ENCODE results near the gene RASEF. TPM values are rescaled to one million over a fixed set of nuclear protein-coding genes. Genes with fewer than 3 reads are reported as not detected.

The RASEF gene
- total and polyA plus RNA-seq, 2 of the 4 experiments (the other 2 are of a cell fraction), result under 0.01 to 0.05 TPM

DNA sequence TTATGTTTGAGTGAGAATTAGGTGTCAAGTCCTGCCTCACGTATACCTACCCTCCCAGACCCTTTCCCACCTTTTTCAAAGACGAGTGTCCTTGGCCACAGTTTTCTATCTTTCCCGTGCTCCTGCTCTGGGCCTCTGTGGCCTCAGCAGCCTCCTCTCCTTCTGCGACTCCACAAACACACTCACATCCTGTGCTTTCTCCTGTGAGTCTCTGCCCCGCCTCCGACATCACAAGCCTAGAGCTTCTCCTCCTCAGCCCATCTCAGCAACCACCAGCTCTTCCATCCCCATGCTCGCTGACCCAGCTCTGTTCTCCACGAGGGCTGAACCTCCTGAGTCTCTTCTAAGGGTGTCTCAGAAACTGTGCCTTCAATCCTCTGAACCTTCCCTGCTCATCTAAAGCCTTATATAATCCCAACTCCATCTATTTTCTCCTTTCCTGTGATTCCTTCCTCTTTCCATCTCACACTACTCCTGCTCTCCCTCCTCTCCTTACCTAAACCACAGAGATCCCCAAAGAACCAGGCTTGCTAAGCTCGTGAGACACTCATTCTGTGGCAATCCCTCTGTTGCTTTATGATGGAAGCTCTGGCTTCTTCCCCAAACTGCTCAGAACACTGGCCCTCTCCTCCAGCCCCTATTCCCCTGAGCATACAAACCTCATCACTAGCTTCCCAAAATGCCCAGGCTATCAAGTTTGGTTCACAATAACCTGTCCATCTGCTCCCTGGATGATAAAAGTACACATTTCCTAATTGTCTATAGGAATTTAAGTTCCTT lies 55.2 kb downstream of the RASEF start (continued):
- TF ChIP-seq, protein P1, sequence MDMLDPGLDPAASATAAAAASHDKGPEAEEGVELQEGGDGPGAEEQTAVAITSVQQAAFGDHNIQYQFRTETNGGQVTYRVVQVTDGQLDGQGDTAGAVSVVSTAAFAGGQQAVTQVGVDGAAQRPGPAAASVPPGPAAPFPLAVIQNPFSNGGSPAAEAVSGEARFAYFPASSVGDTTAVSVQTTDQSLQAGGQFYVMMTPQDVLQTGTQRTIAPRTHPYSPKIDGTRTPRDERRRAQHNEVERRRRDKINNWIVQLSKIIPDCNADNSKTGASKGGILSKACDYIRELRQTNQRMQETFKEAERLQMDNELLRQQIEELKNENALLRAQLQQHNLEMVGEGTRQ (IDR thresholded peaks at IDR 0.05; ENCODE audit: low read depth, low read length), result no peak

DNA sequence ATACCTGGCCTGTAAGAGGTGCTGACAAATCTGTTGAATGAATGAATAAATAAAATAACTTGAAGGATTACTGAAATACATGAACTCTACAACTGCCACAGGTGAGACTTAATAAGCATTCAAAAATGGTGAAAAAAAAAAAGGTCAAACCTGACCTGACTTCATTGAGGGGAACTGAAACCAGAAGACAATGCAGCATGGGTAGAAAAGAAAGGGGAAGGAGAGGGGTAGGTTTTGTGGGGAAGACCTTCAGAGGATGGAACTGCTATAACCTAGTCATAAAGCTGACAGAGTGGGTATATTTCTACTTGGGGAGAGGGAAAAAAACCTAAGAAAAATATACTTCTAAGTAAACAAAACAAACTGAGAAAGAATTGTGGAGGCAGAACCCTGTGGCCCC lies 56.6 kb downstream of the RASEF start:
- H3K56ac ChIP-seq (ENCODE audit: extremely low read depth, insufficient read depth, low read length), result no peak overlapping the region
- H2AK9ac ChIP-seq (replicated peaks; ENCODE audit: low read depth, low read length, poor library complexity), result no peak overlapping the region
- H3K4me1 ChIP-seq (ENCODE audit: control insufficient read depth, insufficient read depth, low read length), result no peaks in the 10 kb centered on the region; the same call in 1 of the 2 replicates
- H3K23ac ChIP-seq (ENCODE audit: low read depth, low read length), result no peak overlapping the region
- no peak overlapping the region for H2BK120ac ChIP-seq (ENCODE audit: low read depth, low read length)
- POLR2A ChIA-PET (ENCODE audit: unreplicated experiment), result no interaction called here
- dilution Hi-C loops (cut with HindIII; ENCODE audit: low sequenced_read_pairs, unreplicated experiment), result no loop called here
- H3K9me3 ChIP-seq (ENCODE audit: control insufficient read depth, insufficient read depth, low read length), result no peaks in the 10 kb centered on the region
- H3K36me3 ChIP-seq (ENCODE audit: control insufficient read depth, insufficient read depth, low read length), result no peaks in the 10 kb centered on the region
- intact Hi-C loops (cut with micrococcal nuclease), result no loop called here
- no peak overlapping the region for H3K4me3 ChIP-seq (ENCODE audit: insufficient read depth, low read depth, low read length)
- H3K27ac ChIP-seq (ENCODE audit: insufficient read depth, low read length), result no peak overlapping the region
- H4K20me1 ChIP-seq (ENCODE audit: insufficient read depth, low read length), result no peaks in the 10 kb centered on the region
- no peaks in the 10 kb centered on the region for H3K79me1 ChIP-seq (ENCODE audit: low read depth in 1 of 2, low read length in 2 of 2)
- no peak overlapping the region for H2BK5ac ChIP-seq (ENCODE audit: low read depth, low read length, poor library complexity, severe bottlenecking)
- ATAC-seq (ENCODE audit: low read depth) (no peak), DNase-seq (no peak)
- no peak overlapping the region for H4K8ac ChIP-seq (ENCODE audit: low read depth in 2 of 2, low read length in 2 of 2)
- H2AFZ ChIP-seq (replicated peaks; ENCODE audit: low read length, poor library complexity), result no peak overlapping the region
- no peak overlapping the region for H4K91ac ChIP-seq (ENCODE audit: insufficient read depth, low read depth, low read length)
- H4K5ac ChIP-seq (ENCODE audit: low read depth, low read length), result no peak overlapping the region
- in situ Hi-C loops (cut with MboI; ENCODE audit: low sequenced_read_pairs), result no loop called here
- CTCF ChIA-PET, result no interaction called here
- H3K18ac ChIP-seq (ENCODE audit: low read depth, low read length), result no peak overlapping the region
- no peak overlapping the region for H3K4me2 ChIP-seq (ENCODE audit: low read depth, low read length)
- no peak overlapping the region for H2BK20ac ChIP-seq (ENCODE audit: low read depth, low read length)
- no peak overlapping the region for H3K9ac ChIP-seq (ENCODE audit: low read depth, low read length)
- no peak overlapping the region for H2BK15ac ChIP-seq (ENCODE audit: low read depth, low read length)
- no peak overlapping the region for H3K4ac ChIP-seq (ENCODE audit: low read depth, low read length)
- BruUV-seq (replicated peaks), result no TSS peak
- no peak overlapping the region for H2AK5ac ChIP-seq (ENCODE audit: low read depth, low read length)
- H3K9me1 ChIP-seq (ENCODE audit: insufficient read depth, low read length), result no peaks in the 10 kb centered on the region
- no peak overlapping the region for H3K14ac ChIP-seq (replicated peaks; ENCODE audit: low read depth, low read length)
- no peaks in the 10 kb centered on the region for H3K27me3 ChIP-seq (ENCODE audit: control insufficient read depth, insufficient read depth, low read length)
- TF ChIP-seq BHLHE40 (IDR thresholded peaks at IDR 0.05; ENCODE audit: low read depth, low read length) (no peak), RCOR1 (IDR thresholded peaks at IDR 0.05; ENCODE audit: insufficient replicate concordance, low read length) (no peak), MAZ (IDR thresholded peaks at IDR 0.05; ENCODE audit: borderline replicate concordance, low read depth, low read length) (no peak), NFE2L2 (IDR thresholded peaks at IDR 0.05; ENCODE audit: low read depth, low read length) (no peak), FOS (IDR thresholded peaks at IDR 0.05; ENCODE audit: low read depth, low read length) (no peak), CEBPB (IDR thresholded peaks at IDR 0.05; ENCODE audit: low read depth, low read length) (no peak), CHD1 (IDR thresholded peaks at IDR 0.05; ENCODE audit: low read depth, low read length) (no peak), SMC3 (IDR thresholded peaks at IDR 0.05; ENCODE audit: low read depth, low read length) (no peak), MXI1 (IDR thresholded peaks at IDR 0.05; ENCODE audit: borderline replicate concordance, low read depth, low read length) (no peak)
- TF ChIP-seq, protein P1 (IDR thresholded peaks at IDR 0.05; ENCODE audit: low read depth, low read length), result no peak
- TF ChIP-seq, protein P2, sequence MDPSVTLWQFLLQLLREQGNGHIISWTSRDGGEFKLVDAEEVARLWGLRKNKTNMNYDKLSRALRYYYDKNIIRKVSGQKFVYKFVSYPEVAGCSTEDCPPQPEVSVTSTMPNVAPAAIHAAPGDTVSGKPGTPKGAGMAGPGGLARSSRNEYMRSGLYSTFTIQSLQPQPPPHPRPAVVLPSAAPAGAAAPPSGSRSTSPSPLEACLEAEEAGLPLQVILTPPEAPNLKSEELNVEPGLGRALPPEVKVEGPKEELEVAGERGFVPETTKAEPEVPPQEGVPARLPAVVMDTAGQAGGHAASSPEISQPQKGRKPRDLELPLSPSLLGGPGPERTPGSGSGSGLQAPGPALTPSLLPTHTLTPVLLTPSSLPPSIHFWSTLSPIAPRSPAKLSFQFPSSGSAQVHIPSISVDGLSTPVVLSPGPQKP (IDR thresholded peaks at IDR 0.05; ENCODE audit: borderline replicate concordance, low read depth, low read length), result no peak
